H1 (cell line): ENCODE measurements around the gene ZDHHC19. TPM values are rescaled to one million over a fixed set of nuclear protein-coding genes. Genes with fewer than 3 reads are reported as not detected.

Source experiments
- CTCF ChIA-PET: fragments of 300-600 bp; sonication (Branson Sonifier 250); formaldehyde crosslinking; loops from one replicate; lab custom pipeline; 2021; ENCODE audit not compliant: partially characterized antibody; lab: Charles Lee
- POLR2A ChIA-PET: fragments of 300-600 bp; sonication (Branson Sonifier 250); formaldehyde crosslinking; loops from one replicate; lab custom pipeline; 2021; ENCODE audit warnings: inconsistent platforms; ENCODE audit not compliant: partially characterized antibody; lab: Charles Lee
- DNase-seq, 2 experiments: peaks; one replicate each; pipeline versions ENCODE4 v3.0.0 to v3.0.0-alpha.2; 2010 to 2022; ENCODE audit warnings: low spot score in 2 of 2, low read depth in 1 of 2, mixed read lengths in 1 of 2
- FAIRE-seq: peaks from 2 replicates; lab custom pipeline; 2011; peaks lifted over from hg19 to GRCh38; lab: Jason Lieb, UNC
- H2AFZ ChIP-seq: 2 replicates; pipeline ENCODE4 v1.8.1; 2012; ENCODE audit warnings: low read length, inconsistent platforms
- H2AK5ac ChIP-seq: 2 replicates; pipeline ENCODE4 v1.6.1; 2013; ENCODE audit warnings: low read depth, low read length
- H2BK120ac ChIP-seq: replicated peaks from 2 replicates; pipeline ENCODE3; 2013; ENCODE audit warnings: low read depth, low read length, inconsistent platforms
- H2BK12ac ChIP-seq: 2 replicates; pipeline ENCODE4 v1.6.1; 2013; ENCODE audit warnings: low read depth, low read length
- H2BK15ac ChIP-seq: 2 replicates; pipeline ENCODE4 v1.6.1; 2013; ENCODE audit warnings: low read length
- H2BK20ac ChIP-seq: 2 replicates; pipeline ENCODE4 v1.6.1; 2013; ENCODE audit warnings: low read length
- H2BK5ac ChIP-seq: 2 replicates; pipeline ENCODE4 v1.6.1; 2013; ENCODE audit warnings: low read depth, low read length
- H3K14ac ChIP-seq: 2 replicates; pipeline ENCODE4 v1.6.1; 2013; ENCODE audit warnings: inconsistent platforms; ENCODE audit not compliant: insufficient read length
- H3K18ac ChIP-seq: 2 replicates; pipeline ENCODE4 v1.6.1; 2013; ENCODE audit warnings: low read length; ENCODE audit errors: extremely low read depth
- H3K23ac ChIP-seq: 2 replicates; pipeline ENCODE4 v1.6.1; 2013; ENCODE audit warnings: inconsistent platforms; ENCODE audit not compliant: insufficient read length
- H3K23me2 ChIP-seq: 2 replicates; pipeline ENCODE4 v1.6.1; 2013; ENCODE audit warnings: low read depth, low read length
- H3K27ac ChIP-seq: 2 replicates; pipeline ENCODE4 v1.6.1; 2011; ENCODE audit warnings: low read depth, low read length, inconsistent platforms
- H3K27me3 ChIP-seq, 4 experiments: replicated peaks in 1 of 4; 1 replicate in 1 of 4; 2 replicates in 3 of 4; pipeline versions ENCODE4 v1.6.1 to v1.8.1; 2011 to 2013; ENCODE audit warnings: low read length in 3 of 4, mild to moderate bottlenecking in 3 of 4, inconsistent platforms in 2 of 4, mixed read lengths in 2 of 4, moderate library complexity in 1 of 4; ENCODE audit not compliant: control insufficient read depth in 3 of 4, insufficient read depth in 3 of 4; ENCODE audit errors: extremely low read depth in 1 of 4
- H3K36me3 ChIP-seq, 4 experiments: 2 replicates each; pipeline versions ENCODE4 v1.6.1 to v1.8.1; 2011 to 2013; ENCODE audit warnings: mild to moderate bottlenecking in 4 of 4, low read length in 3 of 4, moderate library complexity in 2 of 4, control low read depth in 1 of 4, inconsistent platforms in 1 of 4; ENCODE audit not compliant: insufficient read depth in 4 of 4, control insufficient read depth in 2 of 4
- H3K4ac ChIP-seq: replicated peaks from 2 replicates; pipeline ENCODE3; 2013; ENCODE audit warnings: low read length, low read depth, mixed read lengths, inconsistent platforms; ENCODE audit not compliant: insufficient read length
- H3K4me1 ChIP-seq, 4 experiments: replicated peaks in 1 of 4; 1 replicate in 1 of 4; 2 replicates in 3 of 4; pipeline versions ENCODE4 v1.6.1 to v1.8.1; 2011 to 2013; ENCODE audit warnings: low read length in 3 of 4, inconsistent platforms in 2 of 4, mixed read lengths in 1 of 4; ENCODE audit not compliant: insufficient read depth in 4 of 4, control insufficient read depth in 3 of 4
- H3K4me2 ChIP-seq, 2 experiments: 2 replicates each; pipeline versions ENCODE4 v1.6.1 to v1.8.1; 2011 to 2013; ENCODE audit warnings: low read depth in 2 of 2, low read length in 2 of 2, control low read depth in 1 of 2, inconsistent platforms in 1 of 2, mild to moderate bottlenecking in 1 of 2; ENCODE audit not compliant: insufficient read depth in 1 of 2
- H3K4me3 ChIP-seq, 4 experiments: fragments of 200-600, 300-600 bp in 1 of 4; sonication (generic), shearing (Covaris generic), sonication (Bioruptor Twin) in 1 of 4; 2 replicates each; pipeline versions ENCODE4 v1.5.1 to v1.8.1; 2011 to 2016; ENCODE audit warnings: low read length in 4 of 4, low read depth in 3 of 4, control low read depth in 2 of 4, inconsistent platforms in 2 of 4, mild to moderate bottlenecking in 2 of 4, mixed read lengths in 1 of 4, moderate library complexity in 1 of 4; ENCODE audit not compliant: insufficient read depth in 2 of 4; ENCODE audit errors: extremely low read depth in 1 of 4
- H3K56ac ChIP-seq: replicated peaks from 2 replicates; pipeline ENCODE3; 2013; ENCODE audit warnings: low read depth, mild to moderate bottlenecking, mixed read lengths, low read length, inconsistent platforms; ENCODE audit not compliant: insufficient read length
- H3K79me1 ChIP-seq: 2 replicates; pipeline ENCODE4 v1.6.1; 2013; ENCODE audit warnings: low read depth, low read length, control low read depth
- H3K79me2 ChIP-seq, 2 experiments: 2 replicates each; pipeline versions ENCODE4 v1.6.1 to v1.8.1; 2012 to 2013; ENCODE audit warnings: low read length in 2 of 2, mild to moderate bottlenecking in 2 of 2, inconsistent platforms in 1 of 2; ENCODE audit not compliant: insufficient read depth in 2 of 2, control insufficient read depth in 1 of 2
- H3K9ac ChIP-seq, 4 experiments: replicated peaks in 1 of 4; 1 replicate in 1 of 4; 2 replicates in 3 of 4; pipeline versions ENCODE4 v1.6.1 to v1.8.1; 2011 to 2013; ENCODE audit warnings: low read depth in 3 of 4, low read length in 3 of 4, control low read depth in 2 of 4, mild to moderate bottlenecking in 2 of 4, moderate library complexity in 2 of 4, inconsistent platforms in 1 of 4; ENCODE audit errors: extremely low read depth in 1 of 4
- H3K9me3 ChIP-seq, 2 experiments: 2 replicates each; pipeline versions ENCODE4 v1.6.1 to v1.8.1; 2012 to 2013; ENCODE audit warnings: mild to moderate bottlenecking in 2 of 2, moderate library complexity in 2 of 2, control low read depth in 1 of 2, inconsistent platforms in 1 of 2, low read depth in 1 of 2, low read length in 1 of 2, mixed read lengths in 1 of 2; ENCODE audit not compliant: insufficient read depth in 2 of 2
- H4K20me1 ChIP-seq, 2 experiments: replicated peaks in 1 of 2; 2 replicates each; pipeline versions ENCODE3 to v1.8.1; 2011 to 2013; ENCODE audit warnings: inconsistent platforms in 2 of 2, low read length in 2 of 2, mild to moderate bottlenecking in 1 of 2; ENCODE audit not compliant: insufficient read depth in 2 of 2, control insufficient read depth in 1 of 2
- H4K5ac ChIP-seq: 2 replicates; pipeline ENCODE4 v1.6.1; 2013; ENCODE audit warnings: low read length, low read depth, mixed read lengths, inconsistent platforms; ENCODE audit not compliant: insufficient read length
- H4K8ac ChIP-seq: 2 replicates; pipeline ENCODE4 v1.8.0; 2013; ENCODE audit warnings: mild to moderate bottlenecking, moderate library complexity, low read length, inconsistent platforms; ENCODE audit not compliant: insufficient read depth; ENCODE audit errors: extremely low read depth
- H4K91ac ChIP-seq: replicated peaks from 2 replicates; pipeline ENCODE3; 2013; ENCODE audit warnings: low read length, mixed read lengths, inconsistent platforms; ENCODE audit not compliant: insufficient read length
- CHD1 ChIP-seq: IDR thresholded peaks from 2 replicates; pipeline ENCODE4 v1.6.1; 2012; ENCODE audit warnings: low read depth, low read length, improper control_type of control experiment
- WGBS, 2 experiments: shearing (Covaris generic) in 1 of 2; methylation state at CpG; one replicate each; pipeline versions ENCODE4 v1.1.6 to v1.1.7; 2013 to 2015; ENCODE audit warnings: low lambda C conversion rate in 2 of 2, mixed read lengths in 2 of 2, inconsistent platforms in 1 of 2, low coverage in 1 of 2, missing lambda C conversion rate in 1 of 2; ENCODE audit not compliant: insufficient replicate concordance in 2 of 2, insufficient coverage in 1 of 2, insufficient read length in 1 of 2; ENCODE audit errors: extremely low coverage in 1 of 2, missing lambda C conversion rate in 1 of 2; 5-methylcytosine and 5-hydroxymethylcytosine counted together
- polyA plus RNA-seq, 7 experiments: library from polyadenylated mRNA; depleted of rRNA in 3 of 7; stranded (reverse) in 5 of 7; unstranded in 2 of 7; fragments of >200 nt in 5 of 7; fragments of 200-250 nt in 2 of 7; gene quantifications; 1 replicate in 5 of 7; 2 replicates in 1 of 7; 4 replicates in 1 of 7; pipeline versions ENCODE4 v1.2.1 to v1.2.3, GENCODE V29; 2011 to 2013; ENCODE audit warnings: missing spikeins in 2 of 7, mixed read lengths in 2 of 7
- small RNA-seq: library from polyadenylated mRNA; stranded (forward); fragments of <200 nt; extraction: miRNeasy Mini kit (QIAGEN cat#:217004); gene quantifications from one replicate; pipeline ENCODE3, GENCODE V24; 2013; ENCODE audit not compliant: insufficient read depth
- total RNA-seq: library from RNA; stranded (reverse); fragmentation: NEBNext Ultra II Directional; extraction: Animal tissue kit (Norgen Biotek cat#: 25700); gene quantifications from 2 replicates; pipeline ENCODE4 v1.2.1, GENCODE V29; 2021

ZDHHC19 gene
- total and polyA plus RNA-seq, 2 of the 8 experiments (the other 6 are each of a cell fraction or from before 2014, with no cell fraction given), result 2.5 to 4.1 TPM

GRCh38 chr3:196149375-196149774 lies 61.8 kb downstream of the ZDHHC19 start:
- H3K23me2 ChIP-seq, result no peaks in the 10 kb centered on the region
- no peak overlapping the region for H2BK15ac ChIP-seq
- ChIA-PET CTCF (no interaction called here), POLR2A (no interaction called here)
- no peak overlapping the region for H3K4ac ChIP-seq
- H2BK120ac ChIP-seq, result no peak overlapping the region
- no peak overlapping the region for H2AFZ ChIP-seq
- no peak overlapping the region for H2BK5ac ChIP-seq
- H3K14ac ChIP-seq, result no peak overlapping the region
- no peak overlapping the region for H3K4me3 ChIP-seq
- no peak overlapping the region for H2AK5ac ChIP-seq
- no peaks in the 10 kb centered on the region for H3K36me3 ChIP-seq
- no peaks in the 10 kb centered on the region for H3K79me1 ChIP-seq
- TF ChIP-seq CHD1, result no peak
- no peaks in the 10 kb centered on the region for H4K20me1 ChIP-seq
- H3K79me2 ChIP-seq, result no peaks in the 10 kb centered on the region
- H4K8ac ChIP-seq, result no peak overlapping the region
- peaks cover 4 to 8% of the 10 kb centered on the region in 2 experiments for H3K9me3 ChIP-seq
- WGBS, 2 experiments, result 96% methylated on average over 10 of the region's 10 CpGs; no CpG with 5 or more reads in 1 of the 2 experiments
- no peak overlapping the region for H3K27ac ChIP-seq
- no peak overlapping the region for H4K91ac ChIP-seq
- H3K56ac ChIP-seq, result no peak overlapping the region
- H3K4me1 ChIP-seq, result peaks cover 0 to 6% (median 2%) of the 10 kb centered on the region in 4 experiments; a peak in 3 of 7 replicates
- H4K5ac ChIP-seq, result no peak overlapping the region
- no peak for FAIRE-seq
- no peak overlapping the region for H3K23ac ChIP-seq
- no peak overlapping the region for H2BK20ac ChIP-seq
- DNase-seq, result no peak
- H3K4me2 ChIP-seq, result no peak overlapping the region
- no peak overlapping the region for H3K18ac ChIP-seq
- H2BK12ac ChIP-seq, result no peak overlapping the region
- H3K27me3 ChIP-seq, result no peaks in the 10 kb centered on the region
- H3K9ac ChIP-seq, result no peak overlapping the region

Small RNA genes lying within 50 kb of the gene (small RNA-seq; reads per million reads assigned to genes)
- gene RF00019, result not detected

Other genes with a start within 250 kb of the ZDHHC19 start
- 146 and 161 TPM in 2 replicates for gene TFRC, start 129.3 kb downstream of the ZDHHC19 start, total RNA-seq
- 19.3 and 67.3 TPM in 2 replicates for gene TFRC, start 129.3 kb downstream of the ZDHHC19 start, polyA plus RNA-seq (2011; rRNA removed)
- 7.7 and 9.8 TPM in 2 replicates for gene SLC51A, start 5.1 kb upstream of the ZDHHC19 start, total RNA-seq
- gene SLC51A, start 5.1 kb upstream of the ZDHHC19 start, polyA plus RNA-seq (2011; rRNA removed), result 6.3 and 8.3 TPM in 2 replicates
- 30.2 and 31.8 TPM in 2 replicates for gene PCYT1A, start 76.3 kb upstream of the ZDHHC19 start, total RNA-seq
- 17.5 and 19.9 TPM in 2 replicates for gene PCYT1A, start 76.3 kb upstream of the ZDHHC19 start, polyA plus RNA-seq (2011; rRNA removed)
- 9.7 and 10.9 TPM in 2 replicates for gene DYNLT2B, start 106.8 kb upstream of the ZDHHC19 start, total RNA-seq
- gene DYNLT2B, start 106.8 kb upstream of the ZDHHC19 start, polyA plus RNA-seq (2011; rRNA removed), result 15.6 and 22.2 TPM in 2 replicates
- not detected in 2 replicates for gene TM4SF19, start 127.0 kb upstream of the ZDHHC19 start, total RNA-seq
- gene TM4SF19, start 127.0 kb upstream of the ZDHHC19 start, polyA plus RNA-seq (2011; rRNA removed), result not detected in 2 replicates
- 109 and 122 TPM in 2 replicates for gene UBXN7, start 221.0 kb upstream of the ZDHHC19 start, total RNA-seq
- gene UBXN7, start 221.0 kb upstream of the ZDHHC19 start, polyA plus RNA-seq (2011; rRNA removed), result 16.4 and 18.5 TPM in 2 replicates